ENCODE results near the gene PTH1R. TPM values are rescaled to one million over a fixed set of nuclear protein-coding genes. Genes with fewer than 3 reads are reported as not detected.

The PTH1R gene
- total and polyA plus RNA-seq, 4 donors: 11.2 to 29.7 (median 19.9) TPM

DNA sequence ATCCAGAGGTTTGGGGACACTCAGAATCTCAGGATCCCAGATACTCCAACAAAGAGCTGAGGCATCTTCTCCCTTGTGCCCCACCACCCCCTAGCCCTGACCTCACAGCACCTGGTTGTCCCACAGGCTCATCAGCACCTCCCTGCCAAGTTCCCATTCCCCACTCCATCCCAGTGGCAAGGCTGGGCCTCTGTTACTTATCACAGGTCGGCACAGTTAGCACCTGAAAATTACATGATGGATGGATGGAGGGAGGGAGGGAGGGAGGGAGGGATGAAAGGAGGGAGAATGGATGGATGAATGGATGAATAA is 27.1 kb upstream of the PTH1R start:
- WGBS, 2 donors: 77 to 85% methylated on average over 1 of the region's 1 CpG
- no peaks in the 10 kb centered on the region for H3K36me3 ChIP-seq (ENCODE audit: control insufficient read depth in 4 of 4, insufficient read depth in 4 of 4, low read length in 4 of 4)
- ATAC-seq (ENCODE audit: insufficient read depth, low FRiP score) (no peak), DNase-seq (no peak)
- no peak overlapping the region for H3K4me3 ChIP-seq
- H3K4me1 ChIP-seq (ENCODE audit: control insufficient read depth in 5 of 5, insufficient read depth in 5 of 5, low read length in 5 of 5): peaks cover 0 to 39% (median 6%) of the 10 kb centered on the region in 5 donors
- H3K27ac ChIP-seq (ENCODE audit: low read depth in 1 of 2, low read length in 1 of 2): no peak overlapping the region
- H3K27me3 ChIP-seq (ENCODE audit: control insufficient read depth in 3 of 3, insufficient read depth in 3 of 3, low read length in 2 of 3): no peaks in the 10 kb centered on the region
- TF ChIP-seq CTCF (IDR thresholded peaks at IDR 0.05; ENCODE audit: control extremely low read depth, extremely low read depth): no peak
- H3K9ac ChIP-seq (ENCODE audit: insufficient read depth in 1 of 2, low read length in 2 of 2): no peak overlapping the region
- H3K9me3 ChIP-seq (ENCODE audit: control insufficient read depth in 4 of 4, insufficient read depth in 3 of 4, low read length in 3 of 4): no peaks in the 10 kb centered on the region

- H3K36me3 ChIP-seq (ENCODE audit: control insufficient read depth in 4 of 4, insufficient read depth in 4 of 4, low read length in 4 of 4): no peaks in the 10 kb centered on the region
- no peaks in the 10 kb centered on the region for H3K27me3 ChIP-seq (ENCODE audit: control insufficient read depth in 3 of 3, insufficient read depth in 3 of 3, low read length in 2 of 3)
- no peak overlapping the region for H3K4me3 ChIP-seq
- peaks cover 0 to 31% (median 1%) of the 10 kb centered on the region in 5 donors for H3K4me1 ChIP-seq (ENCODE audit: control insufficient read depth in 5 of 5, insufficient read depth in 5 of 5, low read length in 5 of 5)
- no peak for ATAC-seq (ENCODE audit: insufficient read depth, low FRiP score)
- H3K9me3 ChIP-seq (ENCODE audit: control insufficient read depth in 4 of 4, insufficient read depth in 3 of 4, low read length in 3 of 4): no peaks in the 10 kb centered on the region
- H3K27ac ChIP-seq (ENCODE audit: low read depth in 1 of 2, low read length in 1 of 2): peak overlapping the region in 1 of 2 donors; percentile 17
- TF ChIP-seq CTCF (IDR thresholded peaks at IDR 0.05; ENCODE audit: control extremely low read depth, extremely low read depth): no peak
- no peak overlapping the region for H3K9ac ChIP-seq (ENCODE audit: insufficient read depth in 1 of 2, low read length in 2 of 2)
- WGBS, 2 donors: 86 to 90% methylated on average over 12 to 13 of the region's 13 CpGs
- peak; percentile 38 to 62 (median 59) for DNase-seq
Measured at GRCh38 chr3:46851364-46852333, 25.9 kb upstream of the PTH1R start.

GRCh38 chr3:46852334-46852720 is 25.2 kb upstream of the PTH1R start:
- no peak for TF ChIP-seq CTCF (IDR thresholded peaks at IDR 0.05; ENCODE audit: control extremely low read depth, extremely low read depth)
- DNase-seq: no peak
- H3K27ac ChIP-seq (ENCODE audit: low read depth in 1 of 2, low read length in 1 of 2): no peak overlapping the region
- H3K9ac ChIP-seq (ENCODE audit: insufficient read depth in 1 of 2, low read length in 2 of 2): no peak overlapping the region
- 92% methylated on average over 9 of the region's 9 CpGs for WGBS, 2 donors
- H3K4me1 ChIP-seq (ENCODE audit: control insufficient read depth in 5 of 5, insufficient read depth in 5 of 5, low read length in 5 of 5): peaks cover 0 to 31% (median 0%) of the 10 kb centered on the region in 5 donors
- no peak for ATAC-seq (ENCODE audit: insufficient read depth, low FRiP score)
- H3K9me3 ChIP-seq (ENCODE audit: control insufficient read depth in 4 of 4, insufficient read depth in 3 of 4, low read length in 3 of 4): no peaks in the 10 kb centered on the region
- H3K4me3 ChIP-seq: no peak overlapping the region
- H3K36me3 ChIP-seq (ENCODE audit: control insufficient read depth in 4 of 4, insufficient read depth in 4 of 4, low read length in 4 of 4): no peaks in the 10 kb centered on the region
- no peaks in the 10 kb centered on the region for H3K27me3 ChIP-seq (ENCODE audit: control insufficient read depth in 3 of 3, insufficient read depth in 3 of 3, low read length in 2 of 3)
